Skeletal muscle tissue (tissue), 4 donors: Measurements from ENCODE around the gene SIRT4. TPM values are rescaled to one million over a fixed set of nuclear protein-coding genes. Genes with fewer than 3 reads are reported as not detected.
A peak's percentile ranks its signal among the peaks of the same experiment; 100 is the strongest.

Source experiments
- H3K27ac ChIP-seq: one replicate; pipeline ENCODE4 v1.7.0; 2013; ENCODE audit warnings: mild to moderate bottlenecking, low read depth, low read length, inconsistent platforms
- H3K27me3 ChIP-seq, 3 donors: one replicate each; pipeline ENCODE4 v1.7.0; 2013; ENCODE audit warnings: low read length in 3 of 3; ENCODE audit not compliant: control insufficient read depth in 3 of 3, insufficient read depth in 3 of 3
- H3K36me3 ChIP-seq, 3 donors: one replicate each; pipeline ENCODE4 v1.7.0; 2013; ENCODE audit warnings: low read length in 3 of 3; ENCODE audit not compliant: control insufficient read depth in 3 of 3, insufficient read depth in 3 of 3
- H3K4me1 ChIP-seq, 3 donors: one replicate each; pipeline ENCODE4 v1.7.0; 2013; ENCODE audit warnings: low read length in 3 of 3, mild to moderate bottlenecking in 3 of 3; ENCODE audit not compliant: control insufficient read depth in 3 of 3, insufficient read depth in 3 of 3
- H3K4me3 ChIP-seq, 3 donors: one replicate each; pipeline ENCODE4 v1.7.0; 2013; ENCODE audit warnings: low read length in 3 of 3
- H3K9ac ChIP-seq, 3 donors: one replicate each; pipeline ENCODE4 v1.7.0; 2013; ENCODE audit warnings: low read length in 3 of 3, mild to moderate bottlenecking in 3 of 3, moderate library complexity in 2 of 3, low read depth in 1 of 3
- H3K9me3 ChIP-seq, 3 donors: one replicate each; pipeline ENCODE4 v1.7.0; 2013; ENCODE audit warnings: low read length in 3 of 3; ENCODE audit not compliant: control insufficient read depth in 3 of 3
- total RNA-seq: library from RNA; depleted of rRNA; stranded (reverse); fragments of >200 nt; gene quantifications from one replicate; pipeline ENCODE4 v1.2.3, GENCODE V29; 2014
- donor health status: Osteomylitis.

Gene SIRT4
- total RNA-seq, 1 donor from 2014 or later = 3.7 TPM

- peaks cover 56 to 67% (median 57%) of the 10 kb centered on the region in 3 donors for H3K4me1 ChIP-seq
Observed at GRCh38 chr12:120262852-120263747, 39.0 kb upstream of the SIRT4 start.

GRCh38 chr12:120263748-120264085 is 38.4 kb upstream of the SIRT4 start:
- Histone ChIP-seq H3K27me3 (no peaks in the 10 kb centered on the region), H3K36me3 (peaks cover 0 to 2% (median 0%) of the 10 kb centered on the region in 3 donors), H3K27ac (peak overlapping the region; percentile 96), H3K9ac (peak overlapping the region; percentile 65 to 96 (median 96)), H3K4me1 (peaks cover 52 to 61% (median 53%) of the 10 kb centered on the region in 3 donors), H3K9me3 (no peaks in the 10 kb centered on the region), H3K4me3 (peak overlapping the region; percentile 82 to 88 (median 85))

More at GRCh38 chr12:120262852-120263747, 39.0 kb upstream of the SIRT4 start:
- Histone ChIP-seq H3K9me3 (no peaks in the 10 kb centered on the region), H3K27ac (peak overlapping the region; percentile 96), H3K9ac (peak overlapping the region; percentile 66 to 96 (median 96)), H3K27me3 (no peaks in the 10 kb centered on the region), H3K4me3 (peak overlapping the region; percentile 82 to 88 (median 85)), H3K36me3 (peaks cover 0 to 2% (median 0%) of the 10 kb centered on the region in 3 donors)

- H3K27ac ChIP-seq = peak overlapping the region; percentile 96
- peak overlapping the region; percentile 65 to 96 (median 96) for H3K9ac ChIP-seq
- H3K36me3 ChIP-seq = peaks cover 0 to 2% (median 0%) of the 10 kb centered on the region in 3 donors
- peaks cover 49 to 57% (median 52%) of the 10 kb centered on the region in 3 donors for H3K4me1 ChIP-seq
- no peaks in the 10 kb centered on the region for H3K9me3 ChIP-seq
- no peaks in the 10 kb centered on the region for H3K27me3 ChIP-seq
- H3K4me3 ChIP-seq = peak overlapping the region; percentile 82 to 88 (median 85)
Observed at GRCh38 chr12:120264086-120264903, 37.8 kb upstream of the SIRT4 start.

GRCh38 chr12:120264904-120265472 is 37.1 kb upstream of the SIRT4 start:
- Histone ChIP-seq H3K9ac (peak overlapping the region; percentile 65 to 96 (median 96)), H3K36me3 (peaks cover 0 to 2% (median 0%) of the 10 kb centered on the region in 3 donors), H3K4me3 (peak overlapping the region; percentile 82 to 88 (median 85)), H3K9me3 (no peaks in the 10 kb centered on the region), H3K4me1 (peaks cover 42 to 50% (median 45%) of the 10 kb centered on the region in 3 donors), H3K27ac (peak overlapping the region; percentile 96), H3K27me3 (no peaks in the 10 kb centered on the region)

GRCh38 chr12:120265473-120266179 is 36.5 kb upstream of the SIRT4 start, which contains the start of gene PXN:
Gene PXN (minus strand): TSS chr12:120265730. CDS start chr12:120265629, 101 bp downstream.
- Histone ChIP-seq H3K27ac (peak within 1 kb of the TSS; percentile 96), H3K4me1 (peaks cover 41 to 47% (median 42%) of the 10 kb centered on the region in 3 donors), H3K9me3 (no peaks in the 10 kb centered on the region), H3K4me3 (peak within 1 kb of the TSS; percentile 82 to 88 (median 85)), H3K27me3 (no peaks in the 10 kb centered on the region), H3K36me3 (no peaks in the 10 kb centered on the region), H3K9ac (peak within 1 kb of the TSS; percentile 65 to 96 (median 96))

- H3K9me3 ChIP-seq = no peaks in the 10 kb centered on the region
- H3K27ac ChIP-seq = peak overlapping the region; percentile 69
- no peaks in the 10 kb centered on the region for H3K27me3 ChIP-seq
- H3K4me1 ChIP-seq = peaks cover 41 to 43% (median 42%) of the 10 kb centered on the region in 3 donors
- peak overlapping the region; percentile 38 to 63 (median 43) for H3K4me3 ChIP-seq
- H3K9ac ChIP-seq = peak overlapping the region in 2 of 3 donors; percentile 33 to 62
- no peaks in the 10 kb centered on the region for H3K36me3 ChIP-seq
Observed at GRCh38 chr12:120266180-120266870, 35.8 kb upstream of the SIRT4 start.

- Histone ChIP-seq H3K4me3 (no peak overlapping the region), H3K9ac (no peak overlapping the region), H3K9me3 (no peaks in the 10 kb centered on the region)
Observed at GRCh38 chr12:120267736-120268135, 34.4 kb upstream of the SIRT4 start.

GRCh38 chr12:120276734-120277133 is 25.4 kb upstream of the SIRT4 start:
- H3K9me3 ChIP-seq = no peaks in the 10 kb centered on the region
- no peaks in the 10 kb centered on the region for H3K4me1 ChIP-seq
- H3K9ac ChIP-seq = no peak overlapping the region
- H3K27ac ChIP-seq = no peak overlapping the region
- no peaks in the 10 kb centered on the region for H3K27me3 ChIP-seq
- no peaks in the 10 kb centered on the region for H3K36me3 ChIP-seq
- H3K4me3 ChIP-seq = no peak overlapping the region

More at GRCh38 chr12:120267736-120268135, 34.4 kb upstream of the SIRT4 start:
- Histone ChIP-seq H3K27me3 (no peaks in the 10 kb centered on the region), H3K27ac (no peak overlapping the region), H3K36me3 (no peaks in the 10 kb centered on the region), H3K4me1 (peaks cover 28 to 29% (median 28%) of the 10 kb centered on the region in 3 donors)
